Measurements from ENCODE around the gene PROK1. TPM values are rescaled to one million over a fixed set of nuclear protein-coding genes. Genes with fewer than 3 reads are reported as not detected.

Gene PROK1
- polyA plus RNA-seq, 3 donors, result not detected

DNA sequence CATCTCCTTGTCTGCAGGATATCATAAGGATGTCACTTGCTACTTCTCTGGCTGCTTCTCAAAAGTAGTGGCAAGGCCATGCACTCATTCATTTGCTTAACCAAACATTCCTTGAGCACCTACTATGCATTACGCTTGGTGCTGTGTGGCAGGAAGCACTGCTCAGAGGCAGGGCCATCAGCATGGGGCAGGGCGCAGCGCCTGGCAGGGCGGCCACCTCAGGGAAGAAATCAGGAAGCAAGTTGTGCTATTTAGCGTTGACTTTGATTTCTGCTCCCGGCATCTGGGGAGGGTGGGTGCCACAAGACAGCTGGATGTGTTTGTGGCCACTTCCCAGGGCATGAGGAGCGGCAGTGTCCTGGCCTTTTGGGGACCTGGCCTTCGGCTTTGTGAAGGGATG, 27.9 kb downstream of the PROK1 start:
- Histone ChIP-seq H3K4me2 (replicated peaks; ENCODE audit: extremely low read depth, low read length, poor library complexity, severe bottlenecking) (no peak overlapping the region), H3K27me3 (ENCODE audit: control insufficient read depth in 2 of 2, insufficient read depth in 2 of 2, low read length in 2 of 2) (no peaks in the 10 kb centered on the region), H4K20me1 (ENCODE audit: insufficient read depth, low read length) (no peaks in the 10 kb centered on the region), H3K4me1 (ENCODE audit: control insufficient read depth in 1 of 2, insufficient read depth in 2 of 2, low read length in 2 of 2) (peaks cover 11 to 17% of the 10 kb centered on the region in 2 donors), H3K9ac (ENCODE audit: insufficient read depth, low read length, poor library complexity, severe bottlenecking) (no peak overlapping the region), H3K9me3 (replicated peaks in 1 of 2; ENCODE audit: control insufficient read depth in 1 of 2, insufficient read depth in 1 of 2, low read length in 2 of 2) (no peaks in the 10 kb centered on the region), H3K4me3 (replicated peaks in 1 of 3; ENCODE audit: low read depth in 2 of 3, low read length in 3 of 3) (no peak overlapping the region), H3K79me2 (ENCODE audit: insufficient read depth, low read length) (no peaks in the 10 kb centered on the region), H2AFZ (ENCODE audit: insufficient read depth, low read depth, low read length, poor library complexity, severe bottlenecking) (no peak overlapping the region), H3K27ac (ENCODE audit: low read depth in 1 of 2, low read length in 2 of 2) (no peak overlapping the region), H3K36me3 (replicated peaks in 1 of 2; ENCODE audit: control insufficient read depth in 1 of 2, insufficient read depth in 2 of 2, low read length in 2 of 2) (no peaks in the 10 kb centered on the region)
- no peaks in the 10 kb centered on the region for H3K36me3 Mint-ChIP-seq
- peaks cover 17% of the 10 kb centered on the region for H3K4me1 Mint-ChIP-seq
- H3K9me3 Mint-ChIP-seq, result peaks cover 0 to 3% (median 0%) of the 10 kb centered on the region in 7 donors
- intact Hi-C loops (cut with micrococcal nuclease), result no loop called here
- H3K4me3 Mint-ChIP-seq, result no peak overlapping the region
- H3K27ac Mint-ChIP-seq, result no peak overlapping the region
- WGBS (ENCODE audit: insufficient coverage), result 93% methylated on average over 7 of the region's 8 CpGs
- no peak for DNase-seq
- H3K27me3 Mint-ChIP-seq (ENCODE audit: low read depth in 3 of 3), result peaks cover 2 to 11% (median 5%) of the 10 kb centered on the region in 3 donors
- TF ChIP-seq, protein P1, sequence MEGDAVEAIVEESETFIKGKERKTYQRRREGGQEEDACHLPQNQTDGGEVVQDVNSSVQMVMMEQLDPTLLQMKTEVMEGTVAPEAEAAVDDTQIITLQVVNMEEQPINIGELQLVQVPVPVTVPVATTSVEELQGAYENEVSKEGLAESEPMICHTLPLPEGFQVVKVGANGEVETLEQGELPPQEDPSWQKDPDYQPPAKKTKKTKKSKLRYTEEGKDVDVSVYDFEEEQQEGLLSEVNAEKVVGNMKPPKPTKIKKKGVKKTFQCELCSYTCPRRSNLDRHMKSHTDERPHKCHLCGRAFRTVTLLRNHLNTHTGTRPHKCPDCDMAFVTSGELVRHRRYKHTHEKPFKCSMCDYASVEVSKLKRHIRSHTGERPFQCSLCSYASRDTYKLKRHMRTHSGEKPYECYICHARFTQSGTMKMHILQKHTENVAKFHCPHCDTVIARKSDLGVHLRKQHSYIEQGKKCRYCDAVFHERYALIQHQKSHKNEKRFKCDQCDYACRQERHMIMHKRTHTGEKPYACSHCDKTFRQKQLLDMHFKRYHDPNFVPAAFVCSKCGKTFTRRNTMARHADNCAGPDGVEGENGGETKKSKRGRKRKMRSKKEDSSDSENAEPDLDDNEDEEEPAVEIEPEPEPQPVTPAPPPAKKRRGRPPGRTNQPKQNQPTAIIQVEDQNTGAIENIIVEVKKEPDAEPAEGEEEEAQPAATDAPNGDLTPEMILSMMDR (IDR thresholded peaks at IDR 0.05), result no peak

DNA sequence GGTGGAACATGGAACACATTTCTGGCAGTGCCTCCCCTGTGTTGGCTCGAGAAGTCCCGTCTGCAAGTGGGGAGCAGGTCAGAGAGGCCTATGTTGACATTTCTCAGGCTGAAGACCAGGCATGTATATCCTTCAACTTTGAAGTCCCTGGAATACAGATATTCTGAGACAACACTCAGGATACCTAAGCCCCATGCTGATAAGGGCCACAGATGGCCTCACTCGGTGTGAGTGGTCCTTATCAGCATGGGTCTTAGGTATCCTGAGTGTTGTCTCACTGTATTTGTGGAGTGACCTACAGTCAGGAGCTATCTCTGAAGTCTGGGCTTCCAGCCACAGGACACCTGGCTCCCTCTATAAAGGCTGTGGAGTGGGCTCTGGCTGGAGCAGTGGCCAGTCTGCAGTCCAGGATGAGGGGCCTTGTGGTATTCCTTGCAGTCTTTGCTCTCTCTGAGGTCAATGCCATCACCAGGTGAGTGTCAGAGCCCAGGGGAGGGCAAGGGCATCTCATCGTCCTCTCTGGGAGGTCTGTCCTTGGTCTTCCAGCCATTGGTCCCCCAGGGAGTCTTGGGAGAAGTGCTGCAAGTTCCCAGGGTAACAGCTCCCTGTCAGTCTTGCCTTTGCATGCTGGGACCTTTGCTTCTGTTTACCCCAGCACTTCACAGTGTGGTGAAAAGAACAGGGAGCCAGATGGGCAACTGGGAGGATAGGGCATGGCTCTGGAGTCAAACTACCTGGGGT, 29.6 kb downstream of the PROK1 start:
- H4K20me1 ChIP-seq (ENCODE audit: insufficient read depth, low read length), result no peaks in the 10 kb centered on the region
- H3K36me3 Mint-ChIP-seq, result no peaks in the 10 kb centered on the region
- H3K4me1 Mint-ChIP-seq, result peaks cover 17% of the 10 kb centered on the region
- peaks cover 11 to 17% of the 10 kb centered on the region in 2 donors for H3K4me1 ChIP-seq (ENCODE audit: control insufficient read depth in 1 of 2, insufficient read depth in 2 of 2, low read length in 2 of 2)
- intact Hi-C loops (cut with micrococcal nuclease), result no loop called here
- H3K27ac Mint-ChIP-seq, result no peak overlapping the region
- no peaks in the 10 kb centered on the region for H3K9me3 ChIP-seq (replicated peaks in 1 of 2; ENCODE audit: control insufficient read depth in 1 of 2, insufficient read depth in 1 of 2, low read length in 2 of 2)
- H3K9ac ChIP-seq (ENCODE audit: insufficient read depth, low read length, poor library complexity, severe bottlenecking), result no peak overlapping the region
- H3K9me3 Mint-ChIP-seq, result no peaks in the 10 kb centered on the region
- peaks cover 2 to 11% (median 5%) of the 10 kb centered on the region in 3 donors for H3K27me3 Mint-ChIP-seq (ENCODE audit: low read depth in 3 of 3)
- no peaks in the 10 kb centered on the region for H3K27me3 ChIP-seq (ENCODE audit: control insufficient read depth in 2 of 2, insufficient read depth in 2 of 2, low read length in 2 of 2)
- H3K4me3 Mint-ChIP-seq, result no peak overlapping the region
- no peak for DNase-seq
- H3K4me2 ChIP-seq (replicated peaks; ENCODE audit: extremely low read depth, low read length, poor library complexity, severe bottlenecking), result no peak overlapping the region
- H3K4me3 ChIP-seq (replicated peaks in 1 of 3; ENCODE audit: low read depth in 2 of 3, low read length in 3 of 3), result no peak overlapping the region
- no peak overlapping the region for H2AFZ ChIP-seq (ENCODE audit: insufficient read depth, low read depth, low read length, poor library complexity, severe bottlenecking)
- TF ChIP-seq, protein P1 (IDR thresholded peaks at IDR 0.05), result no peak
- WGBS (ENCODE audit: insufficient coverage), result 73% methylated on average over 4 of the region's 4 CpGs
- no peaks in the 10 kb centered on the region for H3K79me2 ChIP-seq (ENCODE audit: insufficient read depth, low read length)
- no peak overlapping the region for H3K27ac ChIP-seq (ENCODE audit: low read depth in 1 of 2, low read length in 2 of 2)
- no peaks in the 10 kb centered on the region for H3K36me3 ChIP-seq (replicated peaks in 1 of 2; ENCODE audit: control insufficient read depth in 1 of 2, insufficient read depth in 2 of 2, low read length in 2 of 2)
